ENCODE data around the gene MTHFSD.

MTHFSD gene, protein sequence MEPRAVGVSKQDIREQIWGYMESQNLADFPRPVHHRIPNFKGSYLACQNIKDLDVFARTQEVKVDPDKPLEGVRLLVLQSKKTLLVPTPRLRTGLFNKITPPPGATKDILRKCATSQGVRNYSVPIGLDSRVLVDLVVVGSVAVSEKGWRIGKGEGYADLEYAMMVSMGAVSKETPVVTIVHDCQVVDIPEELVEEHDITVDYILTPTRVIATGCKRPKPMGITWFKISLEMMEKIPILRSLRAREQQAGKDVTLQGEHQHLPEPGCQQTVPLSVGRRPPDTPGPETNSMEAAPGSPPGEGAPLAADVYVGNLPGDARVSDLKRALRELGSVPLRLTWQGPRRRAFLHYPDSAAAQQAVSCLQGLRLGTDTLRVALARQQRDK

DNA sequence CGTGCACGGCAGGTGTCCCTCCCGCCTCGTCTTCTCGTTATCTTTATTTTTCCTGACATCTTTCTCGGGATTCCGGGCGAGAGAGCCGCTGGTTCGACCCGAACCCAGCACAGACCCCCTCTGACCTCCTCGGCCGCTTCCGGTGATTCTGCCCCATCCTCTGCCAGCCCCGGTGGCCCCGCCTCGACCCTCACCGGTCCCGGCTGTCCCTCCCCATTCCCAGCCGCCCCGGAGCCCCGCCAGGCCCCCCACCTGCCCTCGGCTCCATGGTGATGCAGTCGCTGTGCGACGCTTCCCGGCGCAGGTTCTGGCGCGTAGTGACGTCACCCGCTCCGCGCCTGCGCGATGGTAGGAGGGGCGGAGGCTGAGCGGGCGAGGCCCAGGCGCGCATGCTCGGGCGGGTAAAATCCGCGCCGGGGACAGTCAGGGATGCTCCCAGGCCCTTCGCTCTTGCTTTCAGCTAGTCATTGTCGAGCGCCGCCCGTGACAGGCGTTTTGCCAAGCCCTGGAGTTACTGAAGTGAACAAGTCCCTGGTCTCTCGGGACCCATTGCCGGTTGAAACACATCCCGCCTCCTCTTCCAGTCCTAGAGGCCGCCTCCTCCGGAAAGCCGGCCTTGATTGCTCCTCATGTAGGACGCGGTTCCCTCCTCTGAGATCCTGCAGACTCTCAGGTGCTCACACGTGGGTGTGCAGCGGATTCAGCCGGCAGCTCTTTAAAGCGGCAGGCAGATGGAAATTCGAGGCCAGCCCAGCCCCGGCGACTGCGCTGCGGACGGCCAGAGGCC, at the start of gene MTHFSD:
MTHFSD (minus strand) TSS at position 319 of the 787 bp plus-strand sequence; CDS start at position 268, 51 bp downstream.
- peak within 1 kb of the TSS; percentile 70 for H3K27ac ChIP-seq (ENCODE audit: low read depth, low read length)
- peaks cover 0 to 10% (median 4%) of the 10 kb centered on the region in 5 donors for H3K27me3 ChIP-seq (ENCODE audit: control insufficient read depth in 5 of 5, insufficient read depth in 4 of 5, low read length in 5 of 5)
- peak within 1 kb of the TSS; percentile 71 to 99 (median 97) for H3K9ac ChIP-seq (ENCODE audit: low read length in 5 of 5)
- peak within 1 kb of the TSS; percentile 82 to 97 (median 93) for H3K4me3 ChIP-seq (ENCODE audit: low read depth in 1 of 5, low read length in 5 of 5)
- H3K9me3 ChIP-seq (ENCODE audit: control insufficient read depth in 5 of 5, low read length in 5 of 5), result no peaks in the 10 kb centered on the region
- H3K4me1 ChIP-seq (ENCODE audit: control insufficient read depth in 5 of 5, insufficient read depth in 5 of 5, low read length in 5 of 5), result peaks cover 0 to 19% (median 17%) of the 10 kb centered on the region in 5 donors
- peaks cover 4 to 27% (median 15%) of the 10 kb centered on the region in 5 donors for H3K36me3 ChIP-seq (ENCODE audit: control insufficient read depth in 5 of 5, insufficient read depth in 5 of 5, low read length in 5 of 5)

DNA sequence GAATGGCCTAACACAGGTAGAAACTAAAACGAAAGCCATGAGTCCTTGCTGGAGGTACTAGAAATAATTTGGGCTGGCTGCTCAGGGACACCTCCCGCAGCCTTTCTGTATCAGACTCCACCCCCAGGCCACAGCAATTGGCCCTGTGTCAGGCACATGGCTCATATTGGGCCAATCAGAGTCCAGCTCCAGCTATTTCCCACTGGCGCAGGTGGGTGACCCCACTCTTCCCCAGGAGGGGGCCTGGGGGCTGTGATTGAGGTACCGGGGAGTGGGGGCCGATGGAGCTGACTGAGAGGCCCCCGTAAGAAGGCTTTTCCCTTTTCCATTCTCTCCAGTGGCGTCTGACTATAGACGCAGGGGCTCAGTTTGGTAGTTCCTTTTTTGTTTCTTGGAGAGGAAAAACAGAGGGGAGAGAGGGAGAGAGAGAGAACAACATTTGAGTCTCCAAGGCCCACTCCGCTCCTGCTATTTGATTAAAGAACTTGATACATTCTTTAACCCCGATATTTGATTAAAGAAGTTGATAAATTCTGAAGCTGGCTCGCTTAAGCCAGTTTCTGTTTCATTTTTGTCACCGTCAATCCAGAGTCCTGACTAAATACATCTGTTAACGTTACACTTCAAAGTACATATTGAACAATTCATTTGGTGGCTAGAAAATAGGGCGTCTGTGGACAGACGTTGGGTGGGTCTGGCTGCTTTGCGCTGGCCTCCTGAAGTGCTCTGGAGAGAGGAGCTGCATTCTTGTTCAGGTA, 49.6 kb upstream of the MTHFSD start:
- Histone ChIP-seq H3K27me3 (ENCODE audit: control insufficient read depth in 5 of 5, insufficient read depth in 4 of 5, low read length in 5 of 5) (peaks cover 9 to 15% (median 14%) of the 10 kb centered on the region in 5 donors), H3K9ac (ENCODE audit: low read length in 5 of 5) (peak overlapping the region in 2 of 5 donors; percentile 4 to 24), H3K4me1 (ENCODE audit: control insufficient read depth in 5 of 5, insufficient read depth in 5 of 5, low read length in 5 of 5) (no peaks in the 10 kb centered on the region), H3K36me3 (ENCODE audit: control insufficient read depth in 5 of 5, insufficient read depth in 5 of 5, low read length in 5 of 5) (no peaks in the 10 kb centered on the region), H3K4me3 (ENCODE audit: low read depth in 1 of 5, low read length in 5 of 5) (peak overlapping the region in 4 of 5 donors; percentile 10 to 20 (median 16)), H3K9me3 (ENCODE audit: control insufficient read depth in 5 of 5, low read length in 5 of 5) (no peaks in the 10 kb centered on the region), H3K27ac (ENCODE audit: low read depth, low read length) (no peak overlapping the region)

DNA sequence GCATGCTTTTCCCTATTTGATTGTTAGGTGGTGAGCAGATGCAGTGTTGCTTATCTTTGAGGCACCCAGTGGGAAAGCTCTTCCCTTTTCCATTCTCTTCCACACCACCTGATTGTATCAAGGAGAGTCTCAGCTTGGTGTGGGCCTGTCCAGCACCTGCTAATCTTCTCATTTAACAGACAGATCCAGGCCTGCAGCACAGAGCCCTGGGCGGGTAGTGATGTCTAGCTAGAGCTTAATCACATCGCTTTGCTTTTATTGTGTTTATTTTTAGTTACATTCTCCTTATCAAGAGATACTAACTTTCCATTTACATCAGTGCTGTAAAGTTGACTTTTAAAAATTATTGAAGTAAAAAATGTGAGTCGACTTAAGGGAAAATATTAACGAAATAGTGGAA, 47.5 kb upstream of the MTHFSD start:
- H3K4me3 ChIP-seq (ENCODE audit: low read depth in 1 of 5, low read length in 5 of 5), result no peak overlapping the region
- no peaks in the 10 kb centered on the region for H3K4me1 ChIP-seq (ENCODE audit: control insufficient read depth in 5 of 5, insufficient read depth in 5 of 5, low read length in 5 of 5)
- no peaks in the 10 kb centered on the region for H3K36me3 ChIP-seq (ENCODE audit: control insufficient read depth in 5 of 5, insufficient read depth in 5 of 5, low read length in 5 of 5)
- no peaks in the 10 kb centered on the region for H3K9me3 ChIP-seq (ENCODE audit: control insufficient read depth in 5 of 5, low read length in 5 of 5)
- H3K27me3 ChIP-seq (ENCODE audit: control insufficient read depth in 5 of 5, insufficient read depth in 4 of 5, low read length in 5 of 5), result peaks cover 12 to 19% (median 13%) of the 10 kb centered on the region in 5 donors
- no peak overlapping the region for H3K27ac ChIP-seq (ENCODE audit: low read depth, low read length)
- no peak overlapping the region for H3K9ac ChIP-seq (ENCODE audit: low read length in 5 of 5)

DNA sequence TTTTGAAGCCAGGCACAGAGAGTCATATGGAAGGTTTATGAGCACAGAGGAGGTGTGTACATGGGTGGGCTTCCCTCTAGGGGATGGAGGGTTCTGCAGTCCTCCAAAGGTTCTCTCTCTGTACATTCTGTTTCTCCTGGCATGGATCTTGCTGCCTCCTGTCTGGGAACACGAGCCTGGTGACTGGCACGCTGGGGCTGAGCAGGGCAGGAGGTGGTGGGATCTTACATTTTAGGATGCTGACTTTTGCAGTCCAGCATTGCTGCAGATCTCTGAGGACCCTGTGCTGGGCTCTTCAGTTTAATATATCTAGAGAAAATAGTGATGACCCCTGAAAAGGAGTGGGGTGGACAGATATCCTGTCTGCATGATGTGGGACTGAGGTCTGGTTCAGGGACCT, 46.3 kb upstream of the MTHFSD start:
- no peak overlapping the region for H3K4me3 ChIP-seq (ENCODE audit: low read depth in 1 of 5, low read length in 5 of 5)
- no peak overlapping the region for H3K9ac ChIP-seq (ENCODE audit: low read length in 5 of 5)
- peaks cover 9 to 22% (median 17%) of the 10 kb centered on the region in 5 donors for H3K27me3 ChIP-seq (ENCODE audit: control insufficient read depth in 5 of 5, insufficient read depth in 4 of 5, low read length in 5 of 5)
- H3K4me1 ChIP-seq (ENCODE audit: control insufficient read depth in 5 of 5, insufficient read depth in 5 of 5, low read length in 5 of 5), result no peaks in the 10 kb centered on the region
- no peak overlapping the region for H3K27ac ChIP-seq (ENCODE audit: low read depth, low read length)
- no peaks in the 10 kb centered on the region for H3K36me3 ChIP-seq (ENCODE audit: control insufficient read depth in 5 of 5, insufficient read depth in 5 of 5, low read length in 5 of 5)
- no peaks in the 10 kb centered on the region for H3K9me3 ChIP-seq (ENCODE audit: control insufficient read depth in 5 of 5, low read length in 5 of 5)

DNA sequence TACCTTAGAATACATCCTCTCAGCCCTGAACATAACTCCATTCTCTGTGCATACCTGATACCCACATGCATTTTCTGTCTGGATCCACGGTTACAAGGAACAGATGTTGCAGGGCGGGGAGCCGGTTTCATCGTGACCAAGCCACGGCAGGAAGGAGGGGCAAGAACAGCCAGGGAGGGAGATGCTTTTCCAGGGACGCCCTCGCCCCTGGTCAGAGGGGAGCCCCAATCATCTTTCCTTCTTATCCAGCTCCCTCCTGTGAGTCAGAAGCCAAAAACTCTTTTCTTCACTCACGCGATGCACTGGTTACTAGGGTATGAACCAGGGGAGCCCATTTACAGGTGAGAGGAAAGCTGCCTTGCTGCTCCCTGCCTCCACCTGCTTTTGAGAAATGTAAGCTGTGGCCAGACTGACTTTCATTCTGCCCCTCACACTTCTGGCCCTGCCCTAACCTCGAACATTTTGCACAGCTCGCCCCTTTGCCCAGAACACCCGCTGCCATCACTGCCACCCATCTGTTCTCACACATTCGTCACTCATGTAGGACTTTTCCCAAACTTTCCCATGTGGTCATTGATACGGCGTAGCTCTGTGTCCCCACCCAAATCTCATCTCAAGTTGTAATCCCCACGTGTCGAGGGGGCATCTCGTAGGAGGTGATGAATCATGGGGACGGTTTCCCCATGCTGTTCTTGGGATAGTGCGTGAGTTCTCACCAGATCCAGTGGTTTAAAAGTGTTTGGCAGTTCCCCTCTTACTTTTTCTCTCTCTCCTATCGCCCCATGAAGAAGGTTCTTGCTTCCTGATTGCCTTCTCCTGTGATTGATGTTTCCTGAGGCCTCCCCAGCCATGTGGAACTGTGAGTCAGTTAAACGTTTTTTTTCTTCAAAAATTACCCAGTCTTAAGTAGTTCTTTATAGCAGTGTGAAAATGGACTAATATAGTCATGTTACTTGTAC, 43.9 kb upstream of the MTHFSD start:
- H3K9me3 ChIP-seq (ENCODE audit: control insufficient read depth in 5 of 5, low read length in 5 of 5), result no peaks in the 10 kb centered on the region
- no peak overlapping the region for H3K27ac ChIP-seq (ENCODE audit: low read depth, low read length)
- no peak overlapping the region for H3K4me3 ChIP-seq (ENCODE audit: low read depth in 1 of 5, low read length in 5 of 5)
- no peak overlapping the region for H3K9ac ChIP-seq (ENCODE audit: low read length in 5 of 5)
- H3K36me3 ChIP-seq (ENCODE audit: control insufficient read depth in 5 of 5, insufficient read depth in 5 of 5, low read length in 5 of 5), result no peaks in the 10 kb centered on the region
- peaks cover 6 to 29% (median 26%) of the 10 kb centered on the region in 5 donors for H3K27me3 ChIP-seq (ENCODE audit: control insufficient read depth in 5 of 5, insufficient read depth in 4 of 5, low read length in 5 of 5)
- no peaks in the 10 kb centered on the region for H3K4me1 ChIP-seq (ENCODE audit: control insufficient read depth in 5 of 5, insufficient read depth in 5 of 5, low read length in 5 of 5)

DNA sequence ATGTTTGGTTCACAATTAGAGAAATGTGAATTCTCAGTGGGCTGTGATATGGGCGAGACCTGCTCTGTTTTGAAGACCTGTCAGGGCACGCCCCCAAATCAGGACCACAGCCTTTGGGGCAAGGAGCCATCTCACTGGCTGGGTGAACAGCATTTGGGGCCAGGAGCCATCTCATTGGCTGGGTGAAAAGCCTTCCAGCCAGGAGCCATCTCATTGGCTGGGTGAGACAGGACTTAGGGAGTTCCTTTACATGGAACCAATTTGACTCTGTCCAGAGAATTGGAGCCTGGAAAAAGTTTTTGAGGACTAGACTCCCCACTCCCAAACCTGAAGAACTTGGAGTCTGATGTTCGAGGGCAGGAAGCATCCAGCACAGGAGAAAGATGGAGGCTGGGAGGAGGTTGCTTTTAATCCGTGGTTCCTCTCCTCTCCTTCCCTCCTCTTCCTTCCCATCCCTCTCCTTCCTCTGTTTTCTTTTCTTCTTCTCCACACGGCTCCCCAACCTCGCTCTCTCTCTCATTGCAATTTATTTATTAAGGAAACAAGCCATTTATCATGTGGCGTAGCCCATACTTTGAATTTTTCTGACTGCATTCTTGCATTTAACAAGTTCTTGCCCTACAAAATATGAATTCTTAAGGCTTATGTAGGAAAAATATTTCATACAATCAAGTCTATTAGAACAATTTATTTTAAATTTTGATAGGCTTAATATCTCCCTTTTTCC, 43.0 kb upstream of the MTHFSD start:
- H3K4me3 ChIP-seq (ENCODE audit: low read depth in 1 of 5, low read length in 5 of 5), result no peak overlapping the region
- H3K9me3 ChIP-seq (ENCODE audit: control insufficient read depth in 5 of 5, low read length in 5 of 5), result no peaks in the 10 kb centered on the region
- no peaks in the 10 kb centered on the region for H3K4me1 ChIP-seq (ENCODE audit: control insufficient read depth in 5 of 5, insufficient read depth in 5 of 5, low read length in 5 of 5)
- peaks cover 6 to 36% (median 31%) of the 10 kb centered on the region in 5 donors for H3K27me3 ChIP-seq (ENCODE audit: control insufficient read depth in 5 of 5, insufficient read depth in 4 of 5, low read length in 5 of 5)
- H3K36me3 ChIP-seq (ENCODE audit: control insufficient read depth in 5 of 5, insufficient read depth in 5 of 5, low read length in 5 of 5), result no peaks in the 10 kb centered on the region
- H3K27ac ChIP-seq (ENCODE audit: low read depth, low read length), result no peak overlapping the region
- H3K9ac ChIP-seq (ENCODE audit: low read length in 5 of 5), result no peak overlapping the region

DNA sequence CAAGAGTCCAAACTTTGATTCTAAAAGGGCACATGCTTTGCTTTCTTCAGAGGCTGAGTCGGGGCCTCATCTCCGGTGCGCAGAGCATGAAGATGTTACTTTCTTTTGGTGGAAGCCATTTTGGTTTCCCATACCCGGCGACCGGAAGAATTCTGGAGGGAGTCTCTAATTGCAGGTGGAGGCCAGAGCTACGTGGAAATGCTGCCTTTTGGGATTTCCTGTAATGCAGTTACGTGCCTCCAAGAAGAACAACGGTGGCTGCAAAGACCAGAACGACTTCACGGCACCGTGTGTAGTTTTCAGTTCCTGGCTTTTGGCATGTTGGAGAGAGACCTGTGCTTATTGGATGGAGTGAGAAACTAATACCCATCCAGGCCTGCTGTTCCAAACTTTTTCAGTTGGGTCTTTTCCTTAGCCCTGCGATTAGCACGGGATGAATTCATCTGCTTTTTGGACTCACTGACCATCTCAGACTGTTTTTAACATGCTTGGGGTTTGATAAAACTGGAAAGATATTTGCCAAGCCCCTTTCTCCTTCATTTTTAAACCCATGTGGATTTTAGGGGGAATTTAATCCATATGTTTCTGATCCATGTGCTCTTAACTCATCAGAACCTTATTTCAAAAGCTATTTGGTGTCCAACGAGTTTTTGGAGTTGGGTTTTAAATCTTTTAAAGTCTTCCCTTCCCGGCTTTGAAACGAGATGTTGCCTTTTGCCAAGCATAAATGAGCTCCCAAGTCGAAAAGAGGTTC, 42.3 kb upstream of the MTHFSD start:
- no peaks in the 10 kb centered on the region for H3K36me3 ChIP-seq (ENCODE audit: control insufficient read depth in 5 of 5, insufficient read depth in 5 of 5, low read length in 5 of 5)
- H3K27me3 ChIP-seq (ENCODE audit: control insufficient read depth in 5 of 5, insufficient read depth in 4 of 5, low read length in 5 of 5), result peaks cover 6 to 37% (median 34%) of the 10 kb centered on the region in 5 donors
- no peak overlapping the region for H3K27ac ChIP-seq (ENCODE audit: low read depth, low read length)
- no peak overlapping the region for H3K9ac ChIP-seq (ENCODE audit: low read length in 5 of 5)
- no peaks in the 10 kb centered on the region for H3K4me1 ChIP-seq (ENCODE audit: control insufficient read depth in 5 of 5, insufficient read depth in 5 of 5, low read length in 5 of 5)
- no peaks in the 10 kb centered on the region for H3K9me3 ChIP-seq (ENCODE audit: control insufficient read depth in 5 of 5, low read length in 5 of 5)
- no peak overlapping the region for H3K4me3 ChIP-seq (ENCODE audit: low read depth in 1 of 5, low read length in 5 of 5)

DNA sequence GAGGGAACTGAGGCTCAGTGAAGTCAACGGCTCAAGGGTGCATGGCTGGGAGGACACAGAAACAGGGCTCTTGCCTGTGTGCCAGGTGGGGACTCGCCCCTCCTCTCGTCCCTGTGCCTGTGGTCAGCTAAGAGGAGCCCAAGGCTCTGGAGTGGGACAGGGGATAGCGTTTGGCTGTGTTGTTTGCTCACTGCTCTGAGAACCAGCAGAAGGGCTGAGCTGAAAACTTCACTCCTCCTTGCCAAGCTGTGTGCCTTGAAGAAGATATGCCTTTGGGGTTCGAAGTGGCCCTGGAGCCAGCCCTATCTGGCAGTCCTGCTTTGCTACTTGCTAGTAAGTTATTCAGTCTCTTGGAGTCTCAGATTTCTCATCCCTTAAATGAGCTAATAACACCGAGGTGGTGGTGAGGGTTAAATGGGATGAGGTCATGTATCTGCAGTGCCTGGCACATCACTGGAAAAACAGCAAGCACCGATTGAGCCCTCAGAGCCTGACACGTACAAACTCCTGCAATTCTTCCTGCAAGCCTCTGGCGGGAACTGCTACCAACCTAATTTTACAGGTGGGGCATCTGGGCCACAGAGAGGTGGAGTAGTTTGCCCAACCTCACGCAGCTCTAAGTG, 41.1 kb upstream of the MTHFSD start:
- Histone ChIP-seq H3K9ac (ENCODE audit: low read length in 5 of 5) (no peak overlapping the region), H3K36me3 (ENCODE audit: control insufficient read depth in 5 of 5, insufficient read depth in 5 of 5, low read length in 5 of 5) (no peaks in the 10 kb centered on the region), H3K4me1 (ENCODE audit: control insufficient read depth in 5 of 5, insufficient read depth in 5 of 5, low read length in 5 of 5) (no peaks in the 10 kb centered on the region), H3K9me3 (ENCODE audit: control insufficient read depth in 5 of 5, low read length in 5 of 5) (no peaks in the 10 kb centered on the region), H3K27ac (ENCODE audit: low read depth, low read length) (no peak overlapping the region), H3K4me3 (ENCODE audit: low read depth in 1 of 5, low read length in 5 of 5) (no peak overlapping the region), H3K27me3 (ENCODE audit: control insufficient read depth in 5 of 5, insufficient read depth in 4 of 5, low read length in 5 of 5) (peaks cover 2 to 37% (median 31%) of the 10 kb centered on the region in 5 donors)

All from subcutaneous abdominal adipose tissue (tissue), 5 donors.